Parathyroid adenoma (tissue), 2 donors: Measurements from ENCODE around the gene GBA2.

Experiments
- H2AFZ ChIP-seq: fragments of 300-600 bp; sonication (generic); one replicate; pipeline ENCODE4 v1.7.0; 2017; ENCODE audit warnings: antibody characterized with exemption, mild to moderate bottlenecking
- H3K27ac ChIP-seq: fragments of 300-600 bp; sonication (generic); one replicate; pipeline ENCODE4 v1.7.0; 2017
- H3K27me3 ChIP-seq: fragments of 300-600 bp; sonication (generic); one replicate; pipeline ENCODE4 v1.7.0; 2017; ENCODE audit warnings: low read length; ENCODE audit not compliant: control insufficient read depth, insufficient read depth
- H3K36me3 ChIP-seq: fragments of 300-600 bp; sonication (generic); one replicate; pipeline ENCODE4 v1.7.0; 2017; ENCODE audit warnings: low read length; ENCODE audit not compliant: control insufficient read depth, insufficient read depth
- H3K4me1 ChIP-seq: fragments of 300-600 bp; sonication (generic); one replicate; pipeline ENCODE4 v1.7.0; 2017; ENCODE audit warnings: control low read depth
- H3K4me2 ChIP-seq: fragments of 300-600 bp; sonication (generic); one replicate; pipeline ENCODE4 v1.7.0; 2017; ENCODE audit warnings: low read length
- H3K4me3 ChIP-seq: fragments of 300-600 bp; sonication (generic); one replicate; pipeline ENCODE4 v1.7.0; 2017; ENCODE audit warnings: low read depth, low read length
- H3K79me2 ChIP-seq: fragments of 300-600 bp; sonication (generic); one replicate; pipeline ENCODE4 v1.7.0; 2017; ENCODE audit warnings: control low read depth
- H3K9ac ChIP-seq: fragments of 300-600 bp; sonication (generic); one replicate; pipeline ENCODE4 v1.7.0; 2017; ENCODE audit warnings: mild to moderate bottlenecking
- H3K9me3 ChIP-seq: fragments of 300-600 bp; sonication (generic); one replicate; pipeline ENCODE4 v1.7.0; 2017; ENCODE audit warnings: low read length; ENCODE audit not compliant: control insufficient read depth
- TF ChIP-seq, protein P1 (sequence below): fragments of 300-600 bp; sonication (generic); IDR thresholded peaks from one replicate; pipeline ENCODE4 v1.7.0; 2017; ENCODE audit warnings: antibody characterized with exemption, mild to moderate bottlenecking
- donor health status: primary hyperparathyroidism.

Gene GBA2

DNA sequence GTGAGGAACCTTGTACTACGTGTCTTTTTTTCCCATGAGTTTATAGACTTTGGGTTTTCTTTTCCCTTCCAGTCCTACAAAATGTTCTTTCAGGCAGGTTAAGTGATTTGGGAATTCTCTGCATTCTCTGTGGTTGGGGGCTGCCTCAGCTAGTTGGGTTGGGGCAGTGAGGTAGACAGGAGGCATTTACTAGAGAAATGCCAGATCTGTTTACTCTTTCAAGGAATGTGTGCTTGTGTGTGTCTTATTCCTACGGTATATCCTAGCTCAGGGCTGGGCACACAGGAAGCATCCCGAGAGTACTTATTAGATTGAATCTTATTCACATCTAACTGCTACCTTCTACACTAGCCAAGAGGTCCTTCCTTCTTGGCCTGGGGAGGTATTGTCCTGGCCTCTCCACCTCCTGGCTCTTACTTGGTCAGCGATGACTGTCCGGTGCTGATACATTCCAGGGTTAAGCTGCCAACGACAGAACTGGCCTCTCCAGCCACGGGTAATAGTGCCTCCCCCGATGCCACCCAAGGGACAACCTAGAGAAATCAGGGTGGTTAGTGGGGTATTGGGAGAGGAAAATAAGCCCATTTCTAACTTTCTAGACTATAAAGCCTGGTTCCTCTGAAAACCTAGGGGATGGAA is 5.0 kb downstream of the GBA2 start:
- Histone ChIP-seq H3K27me3 (no peaks in the 10 kb centered on the region), H3K4me2 (no peak overlapping the region), H3K4me3 (no peak overlapping the region), H2AFZ (no peak overlapping the region), H3K79me2 (peaks cover 12% of the 10 kb centered on the region), H3K9ac (no peak overlapping the region), H3K9me3 (no peaks in the 10 kb centered on the region), H3K4me1 (peaks cover 3% of the 10 kb centered on the region), H3K27ac (no peak overlapping the region), H3K36me3 (no peaks in the 10 kb centered on the region)
- TF ChIP-seq, protein P1, sequence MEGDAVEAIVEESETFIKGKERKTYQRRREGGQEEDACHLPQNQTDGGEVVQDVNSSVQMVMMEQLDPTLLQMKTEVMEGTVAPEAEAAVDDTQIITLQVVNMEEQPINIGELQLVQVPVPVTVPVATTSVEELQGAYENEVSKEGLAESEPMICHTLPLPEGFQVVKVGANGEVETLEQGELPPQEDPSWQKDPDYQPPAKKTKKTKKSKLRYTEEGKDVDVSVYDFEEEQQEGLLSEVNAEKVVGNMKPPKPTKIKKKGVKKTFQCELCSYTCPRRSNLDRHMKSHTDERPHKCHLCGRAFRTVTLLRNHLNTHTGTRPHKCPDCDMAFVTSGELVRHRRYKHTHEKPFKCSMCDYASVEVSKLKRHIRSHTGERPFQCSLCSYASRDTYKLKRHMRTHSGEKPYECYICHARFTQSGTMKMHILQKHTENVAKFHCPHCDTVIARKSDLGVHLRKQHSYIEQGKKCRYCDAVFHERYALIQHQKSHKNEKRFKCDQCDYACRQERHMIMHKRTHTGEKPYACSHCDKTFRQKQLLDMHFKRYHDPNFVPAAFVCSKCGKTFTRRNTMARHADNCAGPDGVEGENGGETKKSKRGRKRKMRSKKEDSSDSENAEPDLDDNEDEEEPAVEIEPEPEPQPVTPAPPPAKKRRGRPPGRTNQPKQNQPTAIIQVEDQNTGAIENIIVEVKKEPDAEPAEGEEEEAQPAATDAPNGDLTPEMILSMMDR, result no peak

DNA sequence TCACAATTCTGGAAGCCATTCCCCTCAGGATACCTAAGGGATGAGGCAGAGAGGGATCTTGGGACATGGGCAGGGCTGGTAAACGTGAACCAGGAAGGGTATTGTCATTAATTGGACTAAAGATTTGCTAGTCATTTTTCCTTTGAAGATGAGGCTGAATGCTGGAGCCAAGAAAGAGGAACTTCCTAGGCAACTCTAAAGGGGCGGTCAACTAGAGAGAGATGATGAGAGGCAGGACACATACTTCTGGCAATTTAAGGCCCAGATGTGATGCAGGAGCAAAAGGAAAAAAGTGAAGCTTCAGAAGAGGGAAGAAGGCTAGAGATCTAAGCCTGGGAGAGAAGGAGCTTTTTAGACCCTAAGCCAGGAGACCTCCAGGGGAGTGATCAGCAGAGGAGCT is 5.6 kb downstream of the GBA2 start:
- Histone ChIP-seq H3K27me3 (no peaks in the 10 kb centered on the region), H3K9ac (no peak overlapping the region), H3K4me3 (no peak overlapping the region), H3K4me1 (peaks cover 3% of the 10 kb centered on the region), H3K4me2 (no peak overlapping the region), H2AFZ (no peak overlapping the region), H3K27ac (no peak overlapping the region), H3K36me3 (no peaks in the 10 kb centered on the region), H3K79me2 (peaks cover 9% of the 10 kb centered on the region), H3K9me3 (no peaks in the 10 kb centered on the region)
- TF ChIP-seq, protein P1, result no peak

DNA sequence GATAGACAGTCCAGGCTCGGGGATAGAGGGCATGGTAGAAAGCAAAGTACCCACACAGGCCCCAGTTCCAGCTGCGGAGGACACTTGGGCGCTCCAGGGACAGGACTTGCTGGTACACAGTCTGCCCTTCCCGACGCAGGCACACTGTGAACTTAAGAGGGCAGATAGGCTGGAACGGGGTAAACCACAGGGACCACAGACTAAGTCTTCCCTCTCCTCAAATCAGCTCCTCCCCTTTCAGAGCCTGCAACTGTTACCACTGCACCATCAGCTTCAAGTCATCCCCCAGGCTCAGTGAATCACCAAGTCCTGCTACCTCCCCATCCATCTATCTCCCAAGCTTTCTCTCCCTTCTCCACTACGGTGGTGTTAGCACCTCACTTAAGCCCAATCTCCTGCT is 7.3 kb downstream of the GBA2 start:
- TF ChIP-seq, protein P1, result no peak

DNA sequence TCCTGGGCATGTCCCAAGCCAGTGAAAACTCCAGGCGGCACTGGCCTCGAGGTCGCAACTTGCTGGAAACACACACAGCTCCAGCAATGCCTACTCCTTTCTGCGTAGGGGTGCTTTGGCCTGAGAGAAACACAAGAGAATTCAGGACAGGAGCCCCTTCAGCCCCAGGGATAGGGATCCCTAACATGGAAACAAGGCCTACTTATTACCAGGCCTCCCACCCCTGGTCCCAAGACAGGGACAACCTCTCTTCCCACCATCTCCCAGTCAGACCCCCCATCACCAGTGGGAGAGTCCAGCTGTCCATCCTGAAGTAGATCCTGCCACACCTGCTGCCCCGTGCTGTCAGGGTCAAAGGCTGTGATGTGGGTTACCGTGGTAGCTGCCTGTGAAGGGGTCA is 8.8 kb downstream of the GBA2 start:
- TF ChIP-seq, protein P1, result no peak
- Histone ChIP-seq H3K4me1 (no peaks in the 10 kb centered on the region), H3K27me3 (no peaks in the 10 kb centered on the region), H3K4me3 (no peak overlapping the region), H3K27ac (no peak overlapping the region), H3K36me3 (no peaks in the 10 kb centered on the region), H3K9me3 (no peaks in the 10 kb centered on the region), H3K4me2 (no peak overlapping the region), H3K79me2 (no peaks in the 10 kb centered on the region), H3K9ac (no peak overlapping the region), H2AFZ (no peak overlapping the region)

More for the DNA sequence above, 7.3 kb downstream of the GBA2 start:
- H3K4me3 ChIP-seq, result no peak overlapping the region
- H3K9ac ChIP-seq, result no peak overlapping the region
- H3K27me3 ChIP-seq, result no peaks in the 10 kb centered on the region
- H3K36me3 ChIP-seq, result no peaks in the 10 kb centered on the region
- H3K27ac ChIP-seq, result no peak overlapping the region
- H3K4me1 ChIP-seq, result no peaks in the 10 kb centered on the region
- H3K79me2 ChIP-seq, result no peaks in the 10 kb centered on the region
- H3K9me3 ChIP-seq, result no peaks in the 10 kb centered on the region
- H2AFZ ChIP-seq, result no peak overlapping the region
- H3K4me2 ChIP-seq, result no peak overlapping the region

DNA sequence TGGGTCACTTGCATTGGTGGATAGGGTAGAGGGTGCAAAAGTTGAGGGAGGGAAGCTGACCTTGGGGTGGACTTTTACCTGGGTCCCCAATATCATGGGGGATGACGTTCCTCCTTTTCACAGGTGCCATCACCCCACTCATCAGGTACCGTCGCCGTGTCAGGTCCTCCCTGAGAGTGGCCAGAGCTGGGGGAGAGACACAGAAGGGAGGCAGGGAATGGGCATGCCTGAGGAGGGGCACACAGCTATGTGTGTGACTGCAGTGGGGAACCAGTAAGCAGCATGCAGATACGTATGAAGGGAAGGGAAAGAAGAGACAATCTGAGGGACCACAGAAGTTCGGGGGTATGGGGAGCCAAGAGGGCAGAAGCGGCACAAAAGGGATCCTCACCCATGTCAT is 10.1 kb downstream of the GBA2 start:
- H3K9me3 ChIP-seq, result no peaks in the 10 kb centered on the region
- no peaks in the 10 kb centered on the region for H3K4me1 ChIP-seq
- H3K9ac ChIP-seq, result no peak overlapping the region
- H3K36me3 ChIP-seq, result no peaks in the 10 kb centered on the region
- H3K27ac ChIP-seq, result no peak overlapping the region
- H3K4me2 ChIP-seq, result no peak overlapping the region
- TF ChIP-seq, protein P1, result no peak
- H2AFZ ChIP-seq, result no peak overlapping the region
- no peaks in the 10 kb centered on the region for H3K27me3 ChIP-seq
- H3K79me2 ChIP-seq, result no peaks in the 10 kb centered on the region
- no peak overlapping the region for H3K4me3 ChIP-seq
